HCT116 (cell line): ENCODE data around the gene ADGRD1.

Experiments
- EGR1 ChIP-seq: IDR thresholded peaks from 2 replicates; pipeline ENCODE4 v1.6.1; 2012; ENCODE audit warnings: low read depth
- EZH2 ChIP-seq: fragments of 200-600 bp; sonication (generic); IDR thresholded peaks from 2 replicates; pipeline ENCODE4 v1.6.1; 2017; ENCODE audit warnings: antibody characterized with exemption, mixed run types
- EZH2phosphoT487 ChIP-seq: fragments of 200-600 bp; IDR thresholded peaks from 2 replicates; pipeline ENCODE4 v1.6.1; 2018; ENCODE audit warnings: antibody characterized with exemption, borderline replicate concordance
- POLR2A ChIP-seq: IDR thresholded peaks from 2 replicates; pipeline ENCODE4 v1.7.0; 2011; ENCODE audit warnings: borderline replicate concordance; ENCODE audit not compliant: insufficient read depth, insufficient read length; ENCODE audit errors: extremely low read depth
- RAD21 ChIP-seq: IDR thresholded peaks from 2 replicates; pipeline ENCODE4 v1.6.1; 2012; ENCODE audit warnings: low read depth, mild to moderate bottlenecking
- SIN3A ChIP-seq: IDR thresholded peaks from 2 replicates; pipeline ENCODE4 v1.6.1; 2012; ENCODE audit warnings: low read depth
- SRF ChIP-seq: IDR thresholded peaks from 2 replicates; pipeline ENCODE4 v1.6.1; 2012; ENCODE audit warnings: low read depth
- YY1 ChIP-seq: IDR thresholded peaks from 2 replicates; pipeline ENCODE4 v1.6.1; 2011; ENCODE audit warnings: low read length, low read depth, moderate library complexity, mild to moderate bottlenecking; ENCODE audit not compliant: insufficient replicate concordance; ENCODE audit errors: extremely low read depth
- ZFX ChIP-seq: fragments of 450-650 bp; IDR thresholded peaks from 2 replicates; pipeline ENCODE4 v1.6.1; 2017
- ZNF274 ChIP-seq: fragments of 200-500 bp; sonication (Bioruptor generic); IDR thresholded peaks from 2 replicates; pipeline ENCODE4 v1.6.1; 2014; ENCODE audit warnings: mild to moderate bottlenecking, low read depth, low read length, inconsistent platforms
- TF ChIP-seq, protein P1 (sequence below), 3 experiments: fragments of 200-600 bp in 1 of 3; sonication (generic) in 1 of 3; IDR thresholded peaks in 2 of 3; conservative IDR thresholded peaks in 1 of 3; 2 replicates each; pipeline ENCODE4 v1.5.1; 2012 to 2017; ENCODE audit warnings: low read depth in 2 of 3, low read length in 2 of 3, antibody characterized with exemption in 1 of 3, borderline replicate concordance in 1 of 3, control low read depth in 1 of 3, mild to moderate bottlenecking in 1 of 3, mixed read lengths in 1 of 3, mixed run types in 1 of 3, moderate library complexity in 1 of 3; ENCODE audit not compliant: insufficient read depth in 1 of 3
- TF ChIP-seq, protein P2 (sequence below): IDR thresholded peaks from 2 replicates; pipeline ENCODE4 v1.6.1; 2012

DNA sequence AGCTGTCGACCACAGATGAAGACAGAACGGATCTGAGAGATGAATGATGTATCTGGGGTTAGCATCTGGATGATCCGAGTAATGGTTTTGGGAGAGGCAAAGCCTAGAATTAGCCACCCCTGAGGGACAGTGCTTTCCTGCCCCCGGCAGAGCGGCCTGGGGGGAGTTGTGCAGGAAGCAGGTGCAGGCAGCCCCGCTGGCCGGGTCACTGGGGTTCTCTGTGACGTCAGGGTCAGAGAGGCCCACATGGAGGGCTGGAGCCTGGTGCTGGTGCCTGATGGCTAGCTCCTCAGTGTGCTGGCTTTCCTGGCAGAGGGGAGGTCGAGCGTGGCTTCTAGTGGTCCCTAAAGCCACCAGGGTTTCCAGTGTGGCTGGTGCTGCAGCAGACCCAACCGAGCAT lies 70.3 kb downstream of the ADGRD1 start:
- TF ChIP-seq, protein P1, sequence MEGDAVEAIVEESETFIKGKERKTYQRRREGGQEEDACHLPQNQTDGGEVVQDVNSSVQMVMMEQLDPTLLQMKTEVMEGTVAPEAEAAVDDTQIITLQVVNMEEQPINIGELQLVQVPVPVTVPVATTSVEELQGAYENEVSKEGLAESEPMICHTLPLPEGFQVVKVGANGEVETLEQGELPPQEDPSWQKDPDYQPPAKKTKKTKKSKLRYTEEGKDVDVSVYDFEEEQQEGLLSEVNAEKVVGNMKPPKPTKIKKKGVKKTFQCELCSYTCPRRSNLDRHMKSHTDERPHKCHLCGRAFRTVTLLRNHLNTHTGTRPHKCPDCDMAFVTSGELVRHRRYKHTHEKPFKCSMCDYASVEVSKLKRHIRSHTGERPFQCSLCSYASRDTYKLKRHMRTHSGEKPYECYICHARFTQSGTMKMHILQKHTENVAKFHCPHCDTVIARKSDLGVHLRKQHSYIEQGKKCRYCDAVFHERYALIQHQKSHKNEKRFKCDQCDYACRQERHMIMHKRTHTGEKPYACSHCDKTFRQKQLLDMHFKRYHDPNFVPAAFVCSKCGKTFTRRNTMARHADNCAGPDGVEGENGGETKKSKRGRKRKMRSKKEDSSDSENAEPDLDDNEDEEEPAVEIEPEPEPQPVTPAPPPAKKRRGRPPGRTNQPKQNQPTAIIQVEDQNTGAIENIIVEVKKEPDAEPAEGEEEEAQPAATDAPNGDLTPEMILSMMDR (IDR thresholded peaks at IDR 0.05 in 2 of 3, conservative IDR thresholded peaks at IDR 0.05 in 1 of 3; ENCODE audit: borderline replicate concordance in 1 of 3, insufficient read depth in 1 of 3, low read depth in 2 of 3, low read length in 2 of 3): no peak
- TF ChIP-seq EGR1 (no peak), SIN3A (no peak), EZH2 (no peak), ZNF274 (no peak), SRF (no peak), EZH2phosphoT487 (no peak), ZFX (no peak), POLR2A (no peak), YY1 (no peak), RAD21 (no peak)
- TF ChIP-seq, protein P2, sequence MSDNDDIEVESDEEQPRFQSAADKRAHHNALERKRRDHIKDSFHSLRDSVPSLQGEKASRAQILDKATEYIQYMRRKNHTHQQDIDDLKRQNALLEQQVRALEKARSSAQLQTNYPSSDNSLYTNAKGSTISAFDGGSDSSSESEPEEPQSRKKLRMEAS: no peak
